Neutrophil (primary cell): ENCODE data around the gene CLEC20A.

Experiments used
- H3K27ac ChIP-seq: fragments of 200-600 bp; sonication (generic); 2 replicates; pipeline ENCODE4 v1.5.1; 2016; ENCODE audit warnings: mild to moderate bottlenecking, moderate library complexity
- H3K27me3 ChIP-seq: fragments of 200-600 bp; sonication (generic); 2 replicates; pipeline ENCODE4 v1.6.0; 2016; ENCODE audit warnings: mild to moderate bottlenecking
- H3K36me3 ChIP-seq: fragments of 200-600 bp; sonication (generic); 2 replicates; pipeline ENCODE4 v1.5.1; 2017
- H3K4me1 ChIP-seq, 2 experiments: fragments of 200-600 bp in 1 of 2; sonication (generic) in 1 of 2; 1 replicate in 1 of 2; 2 replicates in 1 of 2; pipeline versions ENCODE4 v1.5.1 to v1.6.1; 2013 to 2016; ENCODE audit warnings: low read depth in 1 of 2, low read length in 1 of 2, mild to moderate bottlenecking in 1 of 2, moderate library complexity in 1 of 2; ENCODE audit not compliant: control insufficient read depth in 1 of 2, insufficient read depth in 1 of 2
- H3K4me3 ChIP-seq, 2 experiments: fragments of 200-600 bp in 1 of 2; sonication (generic) in 1 of 2; 1 replicate in 1 of 2; 2 replicates in 1 of 2; pipeline ENCODE4 v1.5.1; 2013 to 2016; ENCODE audit warnings: low read depth in 1 of 2, low read length in 1 of 2, mild to moderate bottlenecking in 1 of 2, moderate library complexity in 1 of 2
- H3K9me3 ChIP-seq: fragments of 200-600 bp; sonication (generic); 2 replicates; pipeline ENCODE4 v1.5.1; 2016
- CTCF ChIP-seq: fragments of 200-600 bp; sonication (generic); IDR thresholded peaks from 2 replicates; pipeline ENCODE4 v1.5.1; 2016; ENCODE audit warnings: antibody characterized with exemption

The CLEC20A gene

GRCh38 chr1:178541379-178541778 lies 44.6 kb upstream of the CLEC20A start:
- no peak for TF ChIP-seq CTCF
- H3K27me3 ChIP-seq, result peaks cover 8% of the 10 kb centered on the region
- H3K4me3 ChIP-seq, result no peak overlapping the region
- H3K9me3 ChIP-seq, result no peaks in the 10 kb centered on the region
- no peaks in the 10 kb centered on the region for H3K36me3 ChIP-seq
- no peak overlapping the region for H3K27ac ChIP-seq
- H3K4me1 ChIP-seq, result peaks cover 16 to 17% of the 10 kb centered on the region in 2 experiments

GRCh38 chr1:178540646-178541045 lies 43.9 kb upstream of the CLEC20A start:
- Histone ChIP-seq H3K9me3 (no peaks in the 10 kb centered on the region), H3K4me3 (no peak overlapping the region), H3K4me1 (peaks cover 16 to 17% of the 10 kb centered on the region in 2 experiments), H3K36me3 (no peaks in the 10 kb centered on the region), H3K27me3 (peaks cover 8% of the 10 kb centered on the region), H3K27ac (no peak overlapping the region)
- TF ChIP-seq CTCF, result no peak

GRCh38 chr1:178540204-178540603 lies 43.4 kb upstream of the CLEC20A start:
- TF ChIP-seq CTCF, result no peak
- Histone ChIP-seq H3K4me1 (peaks cover 16 to 17% of the 10 kb centered on the region in 2 experiments), H3K4me3 (no peak overlapping the region), H3K36me3 (no peaks in the 10 kb centered on the region), H3K27me3 (peaks cover 8% of the 10 kb centered on the region), H3K9me3 (no peaks in the 10 kb centered on the region), H3K27ac (no peak overlapping the region)

- H3K9me3 ChIP-seq, result no peaks in the 10 kb centered on the region
- no peak for TF ChIP-seq CTCF
- no peaks in the 10 kb centered on the region for H3K36me3 ChIP-seq
- peaks cover 8% of the 10 kb centered on the region for H3K27me3 ChIP-seq
- no peak overlapping the region for H3K27ac ChIP-seq
- peaks cover 16 to 17% of the 10 kb centered on the region in 2 experiments for H3K4me1 ChIP-seq
- no peak overlapping the region for H3K4me3 ChIP-seq
Measured at GRCh38 chr1:178539291-178539690, 42.5 kb upstream of the CLEC20A start.

GRCh38 chr1:178538192-178538916 lies 41.6 kb upstream of the CLEC20A start:
- Histone ChIP-seq H3K27ac (no peak overlapping the region), H3K4me3 (no peak overlapping the region), H3K27me3 (peaks cover 8% of the 10 kb centered on the region), H3K36me3 (no peaks in the 10 kb centered on the region), H3K9me3 (no peaks in the 10 kb centered on the region), H3K4me1 (peaks cover 16 to 17% of the 10 kb centered on the region in 2 experiments)
- no peak for TF ChIP-seq CTCF
